ENCODE results near the gene HDAC4. TPM values are rescaled to one million over a fixed set of nuclear protein-coding genes. Genes with fewer than 3 reads are reported as not detected.

Gene HDAC4
- total and polyA plus RNA-seq, 3 donors from 2014 or later = 29.0 to 67.5 (median 58.7) TPM

DNA sequence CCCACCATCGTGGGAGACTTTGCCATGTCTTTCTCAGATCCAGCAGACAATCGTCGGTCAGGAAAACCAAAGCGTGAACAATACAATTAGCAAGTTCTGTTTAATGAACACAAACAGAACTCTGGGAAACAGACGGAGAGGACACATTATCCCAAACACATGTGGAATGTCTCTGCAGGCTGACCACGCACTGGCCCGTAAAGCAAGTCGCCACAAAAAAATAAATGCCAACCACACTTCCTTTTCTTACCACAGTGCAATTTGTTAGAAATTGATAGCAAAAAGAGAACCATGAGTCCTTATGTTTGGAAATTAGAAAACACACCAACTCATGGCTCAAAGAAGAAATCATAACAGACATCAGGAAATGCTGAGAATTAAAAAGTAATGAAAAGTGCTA lies 342.1 kb downstream of the HDAC4 start:
- 78 to 86% methylated on average over 8 of the region's 8 CpGs for WGBS, 2 donors
- Histone ChIP-seq H3K4me3 (no peak overlapping the region), H3K4me1 (no peaks in the 10 kb centered on the region), H3K9me3 (no peaks in the 10 kb centered on the region), H3K36me3 (ENCODE audit: low read depth, missing control alignments) (no peaks in the 10 kb centered on the region), H3K27me3 (no peaks in the 10 kb centered on the region), H3K27ac (no peak overlapping the region)
- intact Hi-C loops (cut with DNase I; ENCODE audit: low total_unique reads) = no loop called here
- no peak for DNase-seq
- TF ChIP-seq, protein P1, sequence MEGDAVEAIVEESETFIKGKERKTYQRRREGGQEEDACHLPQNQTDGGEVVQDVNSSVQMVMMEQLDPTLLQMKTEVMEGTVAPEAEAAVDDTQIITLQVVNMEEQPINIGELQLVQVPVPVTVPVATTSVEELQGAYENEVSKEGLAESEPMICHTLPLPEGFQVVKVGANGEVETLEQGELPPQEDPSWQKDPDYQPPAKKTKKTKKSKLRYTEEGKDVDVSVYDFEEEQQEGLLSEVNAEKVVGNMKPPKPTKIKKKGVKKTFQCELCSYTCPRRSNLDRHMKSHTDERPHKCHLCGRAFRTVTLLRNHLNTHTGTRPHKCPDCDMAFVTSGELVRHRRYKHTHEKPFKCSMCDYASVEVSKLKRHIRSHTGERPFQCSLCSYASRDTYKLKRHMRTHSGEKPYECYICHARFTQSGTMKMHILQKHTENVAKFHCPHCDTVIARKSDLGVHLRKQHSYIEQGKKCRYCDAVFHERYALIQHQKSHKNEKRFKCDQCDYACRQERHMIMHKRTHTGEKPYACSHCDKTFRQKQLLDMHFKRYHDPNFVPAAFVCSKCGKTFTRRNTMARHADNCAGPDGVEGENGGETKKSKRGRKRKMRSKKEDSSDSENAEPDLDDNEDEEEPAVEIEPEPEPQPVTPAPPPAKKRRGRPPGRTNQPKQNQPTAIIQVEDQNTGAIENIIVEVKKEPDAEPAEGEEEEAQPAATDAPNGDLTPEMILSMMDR (IDR thresholded peaks at IDR 0.05) = no peak
- TF ChIP-seq POLR2A (IDR thresholded peaks at IDR 0.05) = no peak

DNA sequence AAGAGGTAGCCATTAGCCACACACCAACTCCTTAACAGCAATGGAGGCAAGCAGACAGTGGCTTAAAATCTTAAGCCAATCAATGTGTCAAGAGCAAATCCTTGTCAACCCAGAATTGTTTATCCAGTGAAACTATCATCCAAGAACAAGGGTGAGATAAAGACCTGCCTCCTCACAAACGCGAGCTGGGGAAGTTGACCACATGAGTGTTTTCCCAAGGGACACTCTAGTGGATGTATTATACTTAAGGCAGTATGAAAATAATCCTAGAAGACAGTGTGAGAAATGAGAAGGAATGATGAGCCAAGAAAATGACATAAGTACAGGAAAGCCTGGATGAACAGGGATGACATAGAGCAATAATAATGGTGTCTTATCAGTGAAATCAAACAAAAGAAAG lies 343.3 kb downstream of the HDAC4 start:
- Histone ChIP-seq H3K4me3 (no peak overlapping the region), H3K27ac (no peak overlapping the region), H3K27me3 (no peaks in the 10 kb centered on the region), H3K9me3 (no peaks in the 10 kb centered on the region), H3K4me1 (no peaks in the 10 kb centered on the region), H3K36me3 (ENCODE audit: low read depth, missing control alignments) (no peaks in the 10 kb centered on the region)
- WGBS, 2 donors = 61 to 67% methylated on average over 2 of the region's 2 CpGs
- no peak for DNase-seq
- TF ChIP-seq, protein P1 (IDR thresholded peaks at IDR 0.05) = no peak
- TF ChIP-seq POLR2A (IDR thresholded peaks at IDR 0.05) = no peak
- intact Hi-C loops (cut with DNase I; ENCODE audit: low total_unique reads) = no loop called here

GRCh38 chr2:239056611-239057010 lies 344.2 kb downstream of the HDAC4 start:
- Histone ChIP-seq H3K9me3 (no peaks in the 10 kb centered on the region), H3K27me3 (no peaks in the 10 kb centered on the region), H3K27ac (no peak overlapping the region), H3K36me3 (ENCODE audit: low read depth, missing control alignments) (no peaks in the 10 kb centered on the region), H3K4me3 (no peak overlapping the region), H3K4me1 (no peaks in the 10 kb centered on the region)
- 88 to 95% methylated on average over 10 of the region's 10 CpGs for WGBS, 2 donors
- intact Hi-C loops (cut with DNase I; ENCODE audit: low total_unique reads) = no loop called here
- no peak for DNase-seq
- no peak for TF ChIP-seq POLR2A (IDR thresholded peaks at IDR 0.05)
- TF ChIP-seq, protein P1 (IDR thresholded peaks at IDR 0.05) = no peak

DNA sequence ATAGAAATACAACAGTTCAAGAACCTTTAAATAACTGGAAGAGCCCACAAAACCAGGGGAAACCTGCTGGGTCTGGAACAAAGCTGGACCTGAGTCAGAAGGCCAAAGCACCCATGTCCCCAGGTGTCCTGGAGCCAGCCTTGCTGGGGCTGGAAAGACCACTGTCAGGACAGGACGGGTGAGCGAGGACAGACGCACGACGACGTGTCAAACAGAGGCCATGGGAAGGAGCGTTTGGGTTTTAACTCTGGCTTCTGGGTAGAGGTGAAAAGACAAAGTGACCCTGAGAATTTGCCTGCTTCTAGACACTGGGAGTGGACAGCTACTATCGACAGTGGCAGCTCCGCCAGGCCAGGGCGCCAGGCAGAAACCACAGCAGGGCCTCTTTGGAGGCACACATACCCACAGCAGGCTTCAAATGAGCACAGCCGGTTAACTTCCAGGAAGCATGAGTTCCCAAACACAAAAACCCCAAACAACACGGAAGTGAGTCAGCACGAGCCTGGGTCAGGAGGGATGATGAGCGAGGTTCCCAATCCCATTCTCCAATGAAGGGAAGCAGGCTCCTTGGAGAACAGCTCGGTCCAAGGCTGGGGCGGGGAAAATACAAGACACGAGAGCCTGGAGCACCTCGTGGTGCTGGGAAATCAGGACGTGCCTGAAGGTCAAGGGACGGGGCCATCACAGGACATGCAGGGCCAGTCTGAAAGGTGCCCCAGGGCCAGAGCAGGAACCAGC lies 344.9 kb downstream of the HDAC4 start:
- Histone ChIP-seq H3K4me1 (no peaks in the 10 kb centered on the region), H3K36me3 (ENCODE audit: low read depth, missing control alignments) (no peaks in the 10 kb centered on the region), H3K4me3 (no peak overlapping the region), H3K27me3 (no peaks in the 10 kb centered on the region), H3K9me3 (no peaks in the 10 kb centered on the region), H3K27ac (no peak overlapping the region)
- no peak for TF ChIP-seq POLR2A (IDR thresholded peaks at IDR 0.05)
- TF ChIP-seq, protein P1 (IDR thresholded peaks at IDR 0.05) = no peak
- intact Hi-C loops (cut with DNase I; ENCODE audit: low total_unique reads) = no loop called here
- WGBS, 2 donors = 90 to 91% methylated on average over 17 to 20 of the region's 20 CpGs
- no peak for DNase-seq

DNA sequence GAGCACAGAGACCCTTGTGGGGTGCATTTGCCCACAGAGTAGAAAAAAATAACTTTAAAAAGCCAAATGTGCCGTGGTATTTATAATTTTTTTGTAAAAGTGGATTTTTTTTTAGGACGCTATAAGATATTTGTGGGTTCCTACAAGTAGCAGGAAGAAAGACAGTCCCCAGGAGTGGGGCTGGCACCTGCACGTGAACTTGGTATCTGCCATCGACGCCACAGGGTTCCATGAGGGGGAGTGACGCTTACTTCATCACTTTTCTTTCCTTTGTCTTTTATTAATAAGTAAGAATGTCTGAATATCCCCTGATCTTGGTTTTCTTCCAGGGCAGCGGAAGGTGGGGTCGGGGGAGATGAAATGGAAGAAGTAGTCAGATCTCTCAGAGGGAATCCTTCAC lies 345.9 kb downstream of the HDAC4 start:
- Histone ChIP-seq H3K36me3 (ENCODE audit: low read depth, missing control alignments) (no peaks in the 10 kb centered on the region), H3K9me3 (no peaks in the 10 kb centered on the region), H3K4me3 (no peak overlapping the region), H3K27me3 (no peaks in the 10 kb centered on the region), H3K4me1 (no peaks in the 10 kb centered on the region), H3K27ac (no peak overlapping the region)
- 94 to 96% methylated on average over 8 of the region's 8 CpGs for WGBS, 2 donors
- TF ChIP-seq POLR2A (IDR thresholded peaks at IDR 0.05) = no peak
- TF ChIP-seq, protein P1 (IDR thresholded peaks at IDR 0.05) = no peak
- no peak for DNase-seq
- intact Hi-C loops (cut with DNase I; ENCODE audit: low total_unique reads) = no loop called here

All from testis (tissue), 3 donors.